H1 (cell line): ENCODE measurements around the gene SSH2.

Source experiments
- CREB1 ChIP-seq: IDR thresholded peaks from 2 replicates; pipeline ENCODE4 v1.6.1; 2012; ENCODE audit warnings: inconsistent platforms
- MAX ChIP-seq: IDR thresholded peaks from 2 replicates; pipeline ENCODE4 v1.6.1; 2012; ENCODE audit warnings: inconsistent platforms
- POLR2A ChIP-seq, 2 experiments: IDR thresholded peaks; 1 replicate in 1 of 2; 2 replicates in 1 of 2; pipeline ENCODE4 v1.6.1; 2011; ENCODE audit warnings: low read depth in 2 of 2, low read length in 2 of 2, mild to moderate bottlenecking in 2 of 2; ENCODE audit errors: control extremely low read depth in 1 of 2
- RAD21 ChIP-seq, 2 experiments: IDR thresholded peaks in 1 of 2; conservative IDR thresholded peaks in 1 of 2; 2 replicates each; pipeline ENCODE4 v1.6.1; 2011; ENCODE audit warnings: low read depth in 2 of 2, low read length in 2 of 2, improper control_type of control experiment in 1 of 2, inconsistent platforms in 1 of 2, mild to moderate bottlenecking in 1 of 2, moderate library complexity in 1 of 2
- SP1 ChIP-seq: IDR thresholded peaks from 2 replicates; pipeline ENCODE4 v1.6.1; 2011; ENCODE audit warnings: low read depth, low read length
- SUZ12 ChIP-seq: fragments of 200-600 bp; sonication (generic); IDR thresholded peaks from 2 replicates; pipeline ENCODE4 v1.6.1; 2012; ENCODE audit warnings: mild to moderate bottlenecking, inconsistent platforms, low read length, moderate library complexity, mixed read lengths
- USF2 ChIP-seq: IDR thresholded peaks from 2 replicates; pipeline ENCODE4 v1.6.1; 2011; ENCODE audit warnings: low read length, improper control_type of control experiment
- ZNF274 ChIP-seq: IDR thresholded peaks from 2 replicates; pipeline ENCODE4 v1.7.0; 2012; ENCODE audit warnings: low read length, borderline replicate concordance; ENCODE audit errors: extremely low read depth
- TF ChIP-seq, protein P1 (sequence below), 3 experiments: IDR thresholded peaks; 1 replicate in 2 of 3; 2 replicates in 1 of 3; pipeline versions ENCODE4 v1.5.1 to v1.6.1; 2011; ENCODE audit warnings: low read length in 3 of 3, mild to moderate bottlenecking in 3 of 3, inconsistent platforms in 2 of 3, low read depth in 1 of 3, moderate library complexity in 1 of 3; ENCODE audit not compliant: insufficient read depth in 1 of 3; ENCODE audit errors: control extremely low read depth in 1 of 3

DNA sequence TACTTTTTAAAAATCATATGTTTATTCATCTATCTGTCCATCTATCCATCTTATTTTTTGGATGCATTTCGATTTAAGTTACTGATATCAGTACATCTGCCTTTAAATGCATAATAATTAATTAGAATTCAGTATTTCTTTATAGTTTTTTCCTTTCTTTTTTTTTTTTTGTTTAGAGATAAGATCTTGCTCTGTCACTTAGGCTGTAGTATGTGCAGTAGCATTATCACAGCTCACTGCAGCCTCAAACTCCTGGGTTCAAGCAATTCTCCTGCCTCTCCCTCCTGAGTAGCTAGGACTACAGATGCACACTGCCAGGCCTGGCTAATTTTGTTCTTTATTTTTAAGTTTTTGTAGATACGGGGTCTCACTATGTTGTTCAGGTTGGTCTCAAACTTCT is 133.4 kb downstream of the SSH2 start:
- TF ChIP-seq, protein P1, sequence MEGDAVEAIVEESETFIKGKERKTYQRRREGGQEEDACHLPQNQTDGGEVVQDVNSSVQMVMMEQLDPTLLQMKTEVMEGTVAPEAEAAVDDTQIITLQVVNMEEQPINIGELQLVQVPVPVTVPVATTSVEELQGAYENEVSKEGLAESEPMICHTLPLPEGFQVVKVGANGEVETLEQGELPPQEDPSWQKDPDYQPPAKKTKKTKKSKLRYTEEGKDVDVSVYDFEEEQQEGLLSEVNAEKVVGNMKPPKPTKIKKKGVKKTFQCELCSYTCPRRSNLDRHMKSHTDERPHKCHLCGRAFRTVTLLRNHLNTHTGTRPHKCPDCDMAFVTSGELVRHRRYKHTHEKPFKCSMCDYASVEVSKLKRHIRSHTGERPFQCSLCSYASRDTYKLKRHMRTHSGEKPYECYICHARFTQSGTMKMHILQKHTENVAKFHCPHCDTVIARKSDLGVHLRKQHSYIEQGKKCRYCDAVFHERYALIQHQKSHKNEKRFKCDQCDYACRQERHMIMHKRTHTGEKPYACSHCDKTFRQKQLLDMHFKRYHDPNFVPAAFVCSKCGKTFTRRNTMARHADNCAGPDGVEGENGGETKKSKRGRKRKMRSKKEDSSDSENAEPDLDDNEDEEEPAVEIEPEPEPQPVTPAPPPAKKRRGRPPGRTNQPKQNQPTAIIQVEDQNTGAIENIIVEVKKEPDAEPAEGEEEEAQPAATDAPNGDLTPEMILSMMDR (IDR thresholded peaks at IDR 0.05; ENCODE audit: control extremely low read depth in 1 of 3, insufficient read depth in 1 of 3, low read depth in 1 of 3, low read length in 3 of 3): no peak
- TF ChIP-seq POLR2A (IDR thresholded peaks at IDR 0.05; ENCODE audit: control extremely low read depth in 1 of 2, low read depth in 2 of 2, low read length in 2 of 2) (no peak), USF2 (no peak), CREB1 (no peak), MAX (no peak), ZNF274 (no peak), RAD21 (IDR thresholded peaks at IDR 0.05 in 1 of 2, conservative IDR thresholded peaks at IDR 0.05 in 1 of 2; ENCODE audit: low read depth in 2 of 2, low read length in 2 of 2) (no peak), SP1 (no peak), SUZ12 (no peak)
